Trophoblast cell (in vitro differentiated cells and primary cell): ENCODE data around the gene LDHD.
"Not testable (repeated sequence)": the region's sequence is repeated elsewhere in the genome, so short reads cannot be mapped to it uniquely, and the experiment has no call there.

Experiments used
- DNase-seq, 2 donors: peaks; one replicate each; pipeline ENCODE4 v3.0.0-alpha.2; 2016
- H2AFZ ChIP-seq: 2 replicates; pipeline ENCODE4 v1.6.1; 2013; ENCODE audit warnings: low read length, moderate library complexity, mild to moderate bottlenecking; ENCODE audit not compliant: insufficient read depth, poor library complexity
- H2AK5ac ChIP-seq: 2 replicates; pipeline ENCODE4 v1.6.1; 2013; ENCODE audit warnings: mild to moderate bottlenecking, low read length
- H2BK120ac ChIP-seq: 2 replicates; pipeline ENCODE4 v1.6.1; 2013; ENCODE audit warnings: low read length, mild to moderate bottlenecking, moderate library complexity; ENCODE audit not compliant: insufficient read depth, poor library complexity
- H2BK12ac ChIP-seq: 2 replicates; pipeline ENCODE4 v1.6.1; 2013; ENCODE audit warnings: mild to moderate bottlenecking, low read length, moderate library complexity
- H2BK5ac ChIP-seq: 2 replicates; pipeline ENCODE4 v1.6.1; 2013; ENCODE audit warnings: low read length, low read depth, moderate library complexity, mild to moderate bottlenecking; ENCODE audit not compliant: poor library complexity
- H3K14ac ChIP-seq: 2 replicates; pipeline ENCODE4 v1.6.1; 2013; ENCODE audit warnings: mild to moderate bottlenecking, low read length
- H3K18ac ChIP-seq: 2 replicates; pipeline ENCODE4 v1.6.1; 2013; ENCODE audit warnings: mild to moderate bottlenecking, low read length
- H3K23ac ChIP-seq: 2 replicates; pipeline ENCODE4 v1.6.1; 2013; ENCODE audit warnings: low read length
- H3K27ac ChIP-seq: 2 replicates; pipeline ENCODE4 v1.5.1; 2013; ENCODE audit warnings: low read depth, mild to moderate bottlenecking, inconsistent platforms, low read length, moderate library complexity
- H3K27me3 ChIP-seq: 2 replicates; pipeline ENCODE4 v1.6.1; 2013; ENCODE audit warnings: inconsistent platforms, mild to moderate bottlenecking, low read length, moderate library complexity; ENCODE audit not compliant: insufficient read depth
- H3K36me3 ChIP-seq, 2 experiments: 1 replicate in 1 of 2; 2 replicates in 1 of 2; pipeline ENCODE4 v1.6.1; 2013; ENCODE audit warnings: low read length in 2 of 2, mild to moderate bottlenecking in 2 of 2, moderate library complexity in 1 of 2; ENCODE audit not compliant: insufficient read depth in 2 of 2, control insufficient read depth in 1 of 2
- H3K4ac ChIP-seq: 2 replicates; pipeline ENCODE4 v1.6.1; 2013; ENCODE audit warnings: low read depth, mild to moderate bottlenecking, low read length, moderate library complexity
- H3K4me1 ChIP-seq, 2 experiments: 1 replicate in 1 of 2; 2 replicates in 1 of 2; pipeline ENCODE4 v1.6.1; 2013; ENCODE audit warnings: low read length in 2 of 2, mild to moderate bottlenecking in 2 of 2, moderate library complexity in 1 of 2; ENCODE audit not compliant: insufficient read depth in 2 of 2, control insufficient read depth in 1 of 2
- H3K4me2 ChIP-seq: 2 replicates; pipeline ENCODE4 v1.6.1; 2013; ENCODE audit warnings: inconsistent platforms, mild to moderate bottlenecking, low read length, moderate library complexity
- H3K4me3 ChIP-seq: 2 replicates; pipeline ENCODE4 v1.5.1; 2013; ENCODE audit warnings: mild to moderate bottlenecking, low read depth, low read length, inconsistent platforms
- H3K79me1 ChIP-seq: one replicate; pipeline ENCODE4 v1.6.1; 2013; ENCODE audit warnings: low read length
- H3K79me2 ChIP-seq: 2 replicates; pipeline ENCODE4 v1.6.1; 2013; ENCODE audit warnings: low read length, mild to moderate bottlenecking; ENCODE audit not compliant: control insufficient read depth, insufficient read depth, poor library complexity
- H3K9ac ChIP-seq: 2 replicates; pipeline ENCODE4 v1.6.1; 2013; ENCODE audit warnings: mild to moderate bottlenecking, low read length
- H3K9me3 ChIP-seq: 2 replicates; pipeline ENCODE4 v1.6.1; 2013; ENCODE audit warnings: low read depth, mild to moderate bottlenecking, control low read depth, inconsistent platforms, low read length; ENCODE audit not compliant: insufficient read depth
- H4K12ac ChIP-seq: 2 replicates; pipeline ENCODE4 v1.6.1; 2013; ENCODE audit warnings: low read depth, mild to moderate bottlenecking, low read length, moderate library complexity
- H4K8ac ChIP-seq: 2 replicates; pipeline ENCODE4 v1.6.1; 2013; ENCODE audit warnings: low read depth, mild to moderate bottlenecking, low read length, moderate library complexity
- H4K91ac ChIP-seq: one replicate; pipeline ENCODE4 v1.6.1; 2013; ENCODE audit warnings: low read depth, mild to moderate bottlenecking, low read length, moderate library complexity
- WGBS: extraction: QIAGEN DNeasy Blood & Tissue Kit; methylation state at CpG from one replicate; pipeline ENCODE4 v1.1.7; 2013; ENCODE audit warnings: missing lambda C conversion rate; ENCODE audit not compliant: insufficient read length, insufficient coverage; ENCODE audit errors: extremely low coverage; 5-methylcytosine and 5-hydroxymethylcytosine counted together

Gene LDHD

DNA sequence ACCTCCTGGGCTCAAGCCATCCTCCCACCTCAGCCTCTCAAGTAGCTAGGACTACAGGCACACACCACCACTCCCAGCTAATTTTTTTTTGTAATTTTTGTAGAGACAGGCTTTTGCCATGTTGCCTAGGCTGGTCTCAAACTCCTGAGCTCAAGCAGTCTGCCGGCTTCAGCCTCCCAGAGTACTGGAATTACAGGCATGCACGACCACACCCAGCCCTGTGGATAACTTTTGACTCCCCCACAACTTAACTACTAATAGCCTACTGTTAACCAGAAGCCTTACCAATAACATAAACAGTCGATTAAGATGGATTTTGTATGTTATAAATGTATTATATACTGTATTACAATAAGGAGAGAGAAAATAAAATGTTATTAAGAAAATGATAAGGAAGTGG is 25.0 kb downstream of the LDHD start:
- H3K27me3 ChIP-seq, H3K9ac ChIP-seq, H3K4ac ChIP-seq, H3K27ac ChIP-seq, H3K9me3 ChIP-seq, H4K12ac ChIP-seq, H2AFZ ChIP-seq, H4K91ac ChIP-seq, H3K4me2 ChIP-seq, H2BK12ac ChIP-seq, H3K4me3 ChIP-seq, H4K8ac ChIP-seq, H3K18ac ChIP-seq, H2BK120ac ChIP-seq, H2AK5ac ChIP-seq, H2BK5ac ChIP-seq, H3K14ac ChIP-seq, H3K23ac ChIP-seq: not testable (repeated sequence)
- no CpG with 5 or more reads among the region's 3 CpGs for WGBS
- peak; percentile 55 to 74 for DNase-seq
- Histone ChIP-seq H3K4me1 (peaks cover 23 to 41% of the 10 kb centered on the region in 2 experiments), H3K36me3 (peaks cover 10 to 12% of the 10 kb centered on the region in 2 experiments), H3K79me2 (peaks cover 17% of the 10 kb centered on the region), H3K79me1 (peaks cover 15% of the 10 kb centered on the region)

DNA sequence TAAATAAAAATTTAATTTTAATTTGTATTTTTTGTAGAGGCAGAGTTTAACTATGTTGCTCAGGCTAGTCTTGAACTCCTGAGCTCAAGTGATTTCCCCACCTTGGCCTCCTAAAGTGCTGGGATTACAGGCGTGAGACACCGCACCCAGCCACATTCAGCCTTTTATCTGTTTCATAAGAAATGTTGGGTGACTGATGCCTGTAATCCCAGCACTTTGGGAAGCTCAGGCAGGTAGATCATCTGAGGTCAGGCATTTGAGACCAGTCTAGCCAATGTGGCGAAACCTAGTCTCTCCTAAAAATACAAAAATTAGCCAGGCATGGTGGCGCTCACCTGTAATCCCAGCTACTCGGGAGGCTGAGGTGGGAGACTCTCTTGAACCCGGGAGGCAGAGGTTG is 25.7 kb downstream of the LDHD start:
- not testable (repeated sequence) for H3K4ac ChIP-seq, H3K23ac ChIP-seq, H2BK12ac ChIP-seq, H3K4me2 ChIP-seq, H3K14ac ChIP-seq, H4K91ac ChIP-seq, H2AFZ ChIP-seq, H3K27me3 ChIP-seq, H3K27ac ChIP-seq, H3K4me3 ChIP-seq, H2BK120ac ChIP-seq, H4K12ac ChIP-seq, H3K9me3 ChIP-seq, H4K8ac ChIP-seq, H2BK5ac ChIP-seq, H3K18ac ChIP-seq, H3K9ac ChIP-seq, H2AK5ac ChIP-seq
- Histone ChIP-seq H3K4me1 (peaks cover 19 to 37% of the 10 kb centered on the region in 2 experiments), H3K79me2 (peaks cover 15% of the 10 kb centered on the region), H3K79me1 (peaks cover 12% of the 10 kb centered on the region), H3K36me3 (peaks cover 10 to 12% of the 10 kb centered on the region in 2 experiments)
- WGBS: no CpG with 5 or more reads among the region's 6 CpGs
- peak; percentile 89 to 96 for DNase-seq

GRCh38 chr16:75089486-75090202 is 26.9 kb downstream of the LDHD start:
- Histone ChIP-seq H3K14ac (no peak overlapping the region), H2AFZ (no peak overlapping the region), H3K23ac (no peak overlapping the region), H2BK12ac (no peak overlapping the region), H2AK5ac (no peak overlapping the region), H3K4me3 (no peak overlapping the region), H4K91ac (no peak overlapping the region), H3K4me2 (no peak overlapping the region), H2BK5ac (no peak overlapping the region), H4K12ac (no peak overlapping the region), H3K36me3 (peaks cover 2 to 3% of the 10 kb centered on the region in 2 experiments), H4K8ac (no peak overlapping the region), H3K9me3 (peaks cover 2% of the 10 kb centered on the region), H2BK120ac (no peak overlapping the region), H3K27me3 (no peaks in the 10 kb centered on the region), H3K4me1 (peaks cover 13 to 26% of the 10 kb centered on the region in 2 experiments), H3K79me1 (peaks cover 7% of the 10 kb centered on the region), H3K27ac (no peak overlapping the region), H3K18ac (no peak overlapping the region), H3K79me2 (peaks cover 11% of the 10 kb centered on the region), H3K9ac (no peak overlapping the region), H3K4ac (peak overlapping the region; percentile 2)
- DNase-seq: peak; percentile 89 to 94
- no CpG with 5 or more reads among the region's 6 CpGs for WGBS

- no peak overlapping the region for H3K4ac ChIP-seq
- WGBS: no CpG with 5 or more reads among the region's 8 CpGs
These were observed 27.6 kb downstream of the LDHD start for GRCh38 chr16:75088934-75089333.

More at GRCh38 chr16:75088934-75089333, 27.6 kb downstream of the LDHD start:
- H3K27ac ChIP-seq: no peak overlapping the region
- H3K14ac ChIP-seq: no peak overlapping the region
- no peak overlapping the region for H3K18ac ChIP-seq
- no peak overlapping the region for H2BK5ac ChIP-seq
- no peak overlapping the region for H3K9ac ChIP-seq
- H3K27me3 ChIP-seq: no peaks in the 10 kb centered on the region
- H3K79me2 ChIP-seq: peaks cover 11% of the 10 kb centered on the region
- H3K4me2 ChIP-seq: no peak overlapping the region
- H3K4me1 ChIP-seq: peaks cover 10 to 22% of the 10 kb centered on the region in 2 experiments
- no peak overlapping the region for H2AK5ac ChIP-seq
- no peak overlapping the region for H2AFZ ChIP-seq
- H4K12ac ChIP-seq: no peak overlapping the region
- H3K36me3 ChIP-seq: peaks cover 2 to 3% of the 10 kb centered on the region in 2 experiments
- no peak for DNase-seq
- H4K91ac ChIP-seq: no peak overlapping the region
- H3K4me3 ChIP-seq: no peak overlapping the region
- H4K8ac ChIP-seq: no peak overlapping the region
- peaks cover 2% of the 10 kb centered on the region for H3K9me3 ChIP-seq
- H2BK12ac ChIP-seq: no peak overlapping the region
- H2BK120ac ChIP-seq: no peak overlapping the region
- H3K23ac ChIP-seq: no peak overlapping the region
- peaks cover 7% of the 10 kb centered on the region for H3K79me1 ChIP-seq
